HUES64 (cell line): ENCODE data around the gene SCP2. TPM values are rescaled to one million over a fixed set of nuclear protein-coding genes. Genes with fewer than 3 reads are reported as not detected.
A peak's percentile ranks its signal among the peaks of the same experiment; 100 is the strongest.

Experiments
- H3K27ac ChIP-seq: 2 replicates; pipeline ENCODE4 v1.7.0; 2013; ENCODE audit warnings: low read depth, low read length, inconsistent platforms
- H3K27me3 ChIP-seq: 2 replicates; pipeline ENCODE4 v1.6.1; 2013; ENCODE audit warnings: mild to moderate bottlenecking, low read length; ENCODE audit not compliant: insufficient read depth
- H3K36me3 ChIP-seq: 2 replicates; pipeline ENCODE4 v1.6.1; 2013; ENCODE audit warnings: mild to moderate bottlenecking, low read length; ENCODE audit not compliant: insufficient read depth
- H3K4me1 ChIP-seq: 2 replicates; pipeline ENCODE4 v1.6.1; 2013; ENCODE audit warnings: mild to moderate bottlenecking, low read length, moderate library complexity; ENCODE audit not compliant: insufficient read depth
- H3K4me3 ChIP-seq: 2 replicates; pipeline ENCODE4 v1.5.1; 2013; ENCODE audit warnings: mild to moderate bottlenecking, low read length, moderate library complexity
- H3K9ac ChIP-seq: 2 replicates; pipeline ENCODE4 v1.6.1; 2013; ENCODE audit warnings: mild to moderate bottlenecking, low read depth, low read length
- H3K9me3 ChIP-seq: 2 replicates; pipeline ENCODE4 v1.6.1; 2013; ENCODE audit warnings: low read depth, low read length; ENCODE audit not compliant: insufficient read depth
- WGBS: fragments of 150-250, 120-280 bp; methylation state at CpG from one replicate; pipeline ENCODE4 v1.1.7; 2013; ENCODE audit warnings: missing lambda C conversion rate; 5-methylcytosine and 5-hydroxymethylcytosine counted together
- polyA plus RNA-seq, 2 experiments: library from polyadenylated mRNA; stranded (reverse); fragments of 50-300 nt; gene quantifications; one replicate each; pipeline ENCODE4 v1.2.3, GENCODE V29; 2013

Gene SCP2
- 55.9 TPM for polyA plus RNA-seq (2013, experiment 1 of 2)
- 62.9 TPM for polyA plus RNA-seq (2013, experiment 2 of 2)

GRCh38 chr1:52927212-52928014 lies at the start of gene SCP2:
TSS of gene SCP2 (plus strand) at chr1:52927276. CDS start at chr1:52927397, 121 bp downstream.
- 1% methylated on average over 65 of the region's 65 CpGs for WGBS
- Histone ChIP-seq H3K27ac (no peak within 1 kb of the TSS), H3K4me1 (no peaks in the 10 kb centered on the region), H3K4me3 (peak within 1 kb of the TSS; percentile 62), H3K27me3 (peaks cover 53% of the 10 kb centered on the region), H3K9me3 (no peaks in the 10 kb centered on the region), H3K9ac (no peak within 1 kb of the TSS), H3K36me3 (no peaks in the 10 kb centered on the region)

- Histone ChIP-seq H3K9me3 (no peaks in the 10 kb centered on the region), H3K4me1 (peaks cover 32% of the 10 kb centered on the region), H3K27ac (no peak overlapping the region), H3K27me3 (no peaks in the 10 kb centered on the region), H3K36me3 (peaks cover 8% of the 10 kb centered on the region), H3K9ac (no peak overlapping the region), H3K4me3 (no peak overlapping the region)
- 89% methylated on average over 3 of the region's 3 CpGs for WGBS
Measured at GRCh38 chr1:52877554-52877953, 49.5 kb upstream of the SCP2 start.

GRCh38 chr1:52880206-52880605 lies 46.9 kb upstream of the SCP2 start:
- no peak overlapping the region for H3K4me3 ChIP-seq
- H3K4me1 ChIP-seq: peaks cover 26% of the 10 kb centered on the region
- H3K27me3 ChIP-seq: no peaks in the 10 kb centered on the region
- H3K9me3 ChIP-seq: no peaks in the 10 kb centered on the region
- WGBS: 100% methylated on average over 2 of the region's 2 CpGs
- peaks cover 8% of the 10 kb centered on the region for H3K36me3 ChIP-seq
- H3K27ac ChIP-seq: no peak overlapping the region
- H3K9ac ChIP-seq: no peak overlapping the region

- peaks cover 8% of the 10 kb centered on the region; the same call in 1 of the 2 replicates for H3K36me3 ChIP-seq
Measured at GRCh38 chr1:52887483-52887882, 39.6 kb upstream of the SCP2 start.

GRCh38 chr1:52892424-52893215 lies 34.5 kb upstream of the SCP2 start:
- no peaks in the 10 kb centered on the region for H3K4me1 ChIP-seq
- H3K9ac ChIP-seq: no peak overlapping the region
- no peak overlapping the region for H3K4me3 ChIP-seq
- no peaks in the 10 kb centered on the region for H3K9me3 ChIP-seq
- peaks cover 25% of the 10 kb centered on the region; the same call in 1 of the 2 replicates for H3K36me3 ChIP-seq
- H3K27me3 ChIP-seq: no peaks in the 10 kb centered on the region
- WGBS: 98% methylated on average over 5 of the region's 5 CpGs
- no peak overlapping the region for H3K27ac ChIP-seq

More at GRCh38 chr1:52887483-52887882, 39.6 kb upstream of the SCP2 start:
- no peak overlapping the region for H3K9ac ChIP-seq
- no peak overlapping the region for H3K27ac ChIP-seq
- H3K9me3 ChIP-seq: no peaks in the 10 kb centered on the region
- no peak overlapping the region for H3K4me3 ChIP-seq
- no peaks in the 10 kb centered on the region for H3K4me1 ChIP-seq
- WGBS: 97% methylated on average over 3 of the region's 4 CpGs
- no peaks in the 10 kb centered on the region for H3K27me3 ChIP-seq

GRCh38 chr1:52899445-52899894 lies 27.6 kb upstream of the SCP2 start:
- Histone ChIP-seq H3K27ac (no peak overlapping the region), H3K4me3 (no peak overlapping the region), H3K4me1 (peaks cover 17% of the 10 kb centered on the region; the same call in 1 of the 2 replicates), H3K27me3 (no peaks in the 10 kb centered on the region), H3K9ac (no peak overlapping the region), H3K36me3 (peaks cover 16% of the 10 kb centered on the region; the same call in 1 of the 2 replicates), H3K9me3 (no peaks in the 10 kb centered on the region)
- WGBS: 48% methylated on average over 4 of the region's 4 CpGs

- H3K36me3 ChIP-seq: peaks cover 9% of the 10 kb centered on the region; the same call in 1 of the 2 replicates
- WGBS: 94% methylated on average over 1 of the region's 2 CpGs
- H3K27me3 ChIP-seq: no peaks in the 10 kb centered on the region
Measured at GRCh38 chr1:52900402-52900801, 26.7 kb upstream of the SCP2 start.

GRCh38 chr1:52901384-52901783 lies 25.7 kb upstream of the SCP2 start:
- Histone ChIP-seq H3K4me3 (no peak overlapping the region), H3K9ac (no peak overlapping the region), H3K36me3 (peaks cover 2% of the 10 kb centered on the region; the same call in 1 of the 2 replicates), H3K4me1 (peaks cover 23% of the 10 kb centered on the region), H3K9me3 (no peaks in the 10 kb centered on the region), H3K27ac (no peak overlapping the region), H3K27me3 (no peaks in the 10 kb centered on the region)
- 83% methylated on average over 1 of the region's 1 CpG for WGBS

More at GRCh38 chr1:52900402-52900801, 26.7 kb upstream of the SCP2 start:
- Histone ChIP-seq H3K4me1 (peaks cover 22% of the 10 kb centered on the region), H3K27ac (peak overlapping the region; percentile 9; the same call in 1 of the 2 replicates), H3K9me3 (no peaks in the 10 kb centered on the region), H3K4me3 (no peak overlapping the region), H3K9ac (no peak overlapping the region)

GRCh38 chr1:52904208-52904926 lies 22.7 kb upstream of the SCP2 start:
- no peak overlapping the region for H3K4me3 ChIP-seq
- no peak overlapping the region for H3K9ac ChIP-seq
- peaks cover 20% of the 10 kb centered on the region for H3K4me1 ChIP-seq
- 88% methylated on average over 13 of the region's 13 CpGs for WGBS
- H3K27ac ChIP-seq: no peak overlapping the region
- no peaks in the 10 kb centered on the region for H3K36me3 ChIP-seq
- H3K27me3 ChIP-seq: no peaks in the 10 kb centered on the region
- H3K9me3 ChIP-seq: no peaks in the 10 kb centered on the region

- Histone ChIP-seq H3K27me3 (no peaks in the 10 kb centered on the region), H3K4me3 (no peak overlapping the region), H3K9ac (no peak overlapping the region), H3K9me3 (no peaks in the 10 kb centered on the region), H3K36me3 (no peaks in the 10 kb centered on the region), H3K27ac (no peak overlapping the region), H3K4me1 (peaks cover 13% of the 10 kb centered on the region)
- 65% methylated on average over 20 of the region's 20 CpGs for WGBS
Measured at GRCh38 chr1:52904927-52905698, 22.0 kb upstream of the SCP2 start.
